Keratinocyte (primary cell): ENCODE results near the gene DHDH. TPM values are rescaled to one million over a fixed set of nuclear protein-coding genes. Genes with fewer than 3 reads are reported as not detected.
A peak's percentile ranks its signal among the peaks of the same experiment; 100 is the strongest.

Experiments used
- DNase-seq: peaks from one replicate; pipeline ENCODE4 v3.0.0-alpha.2; 2011; ENCODE audit warnings: low read depth, missing footprints, low spot score
- FAIRE-seq: peaks from 2 replicates; lab custom pipeline; 2011; peaks lifted over from hg19 to GRCh38; lab: Jason Lieb, UNC
- H2AFZ ChIP-seq: 2 replicates; pipeline ENCODE4 v1.6.0; 2012; ENCODE audit warnings: low read length, control low read depth, inconsistent platforms; ENCODE audit not compliant: control insufficient read depth
- H3K27ac ChIP-seq: 2 replicates; pipeline ENCODE4 v1.5.1; 2011; ENCODE audit warnings: low read length; ENCODE audit not compliant: control insufficient read depth, insufficient read depth
- H3K27me3 ChIP-seq: 3 replicates; pipeline ENCODE4 v1.6.0; 2011; ENCODE audit warnings: low read length; ENCODE audit not compliant: control insufficient read depth, insufficient read depth; ENCODE audit errors: extremely low read depth
- H3K36me3 ChIP-seq, 2 experiments: 2 replicates in 1 of 2; 3 replicates in 1 of 2; pipeline ENCODE4 v1.5.1; 2011; ENCODE audit warnings: low read length in 2 of 2, mild to moderate bottlenecking in 1 of 2; ENCODE audit not compliant: control insufficient read depth in 2 of 2, insufficient read depth in 2 of 2; ENCODE audit errors: extremely low read depth in 1 of 2
- H3K4me1 ChIP-seq: 3 replicates; pipeline ENCODE4 v1.5.1; 2011; ENCODE audit warnings: low read length; ENCODE audit not compliant: control insufficient read depth, insufficient read depth; ENCODE audit errors: extremely low read depth
- H3K4me2 ChIP-seq: 3 replicates; pipeline ENCODE4 v1.6.0; 2011; ENCODE audit warnings: low read depth, low read length; ENCODE audit not compliant: control insufficient read depth, insufficient read depth; ENCODE audit errors: extremely low read depth
- H3K4me3 ChIP-seq, 3 experiments: fragments of 200-600 bp in 1 of 3; sonication (generic) in 1 of 3; 2 replicates in 2 of 3; 3 replicates in 1 of 3; pipeline ENCODE4 v1.5.1; 2011 to 2016; ENCODE audit warnings: low read length in 3 of 3, mild to moderate bottlenecking in 3 of 3, control low read depth in 2 of 3, inconsistent platforms in 1 of 3, low read depth in 1 of 3, mixed read lengths in 1 of 3, mixed run types in 1 of 3, moderate library complexity in 1 of 3; ENCODE audit not compliant: control insufficient read depth in 2 of 3, insufficient read depth in 2 of 3; ENCODE audit errors: extremely low read depth in 1 of 3
- H3K79me2 ChIP-seq: 2 replicates; pipeline ENCODE4 v1.6.0; 2012; ENCODE audit warnings: low read length; ENCODE audit not compliant: control insufficient read depth, insufficient read depth
- H3K9ac ChIP-seq: 3 replicates; pipeline ENCODE4 v1.6.0; 2011; ENCODE audit warnings: low read length; ENCODE audit not compliant: control insufficient read depth, insufficient read depth; ENCODE audit errors: extremely low read depth
- H3K9me1 ChIP-seq: 3 replicates; pipeline ENCODE4 v1.6.0; 2011; ENCODE audit warnings: low read length; ENCODE audit not compliant: control insufficient read depth, insufficient read depth; ENCODE audit errors: extremely low read depth
- H3K9me3 ChIP-seq: 2 replicates; pipeline ENCODE4 v1.5.1; 2012; ENCODE audit warnings: low read depth, low read length; ENCODE audit not compliant: control insufficient read depth
- H4K20me1 ChIP-seq: 3 replicates; pipeline ENCODE4 v1.6.0; 2011; ENCODE audit warnings: low read length; ENCODE audit not compliant: control insufficient read depth, insufficient read depth; ENCODE audit errors: extremely low read depth
- EZH2 ChIP-seq: IDR thresholded peaks from one replicate; pipeline ENCODE4 v1.6.1; 2012; ENCODE audit warnings: inconsistent platforms, mild to moderate bottlenecking, low read length, moderate library complexity
- dilution Hi-C: fragments of 300-500 bp; cut with MboI; formaldehyde crosslinking; loops from one replicate; pipeline ENCODE4 v1.7.0; 2020; ENCODE audit warnings: low sequenced_read_pairs; ENCODE audit not compliant: extremely low pct_ligation_motif_present
- polyA plus RNA-seq, 5 experiments: library from polyadenylated mRNA; depleted of rRNA in 3 of 5; stranded (reverse) in 3 of 5; stranded (forward) in 1 of 5; unstranded in 1 of 5; fragments of >200 nt; gene quantifications; 1 replicate in 1 of 5; 2 replicates in 3 of 5; 3 replicates in 1 of 5; pipeline versions ENCODE4 v1.2.1 to v1.2.3, GENCODE V29; 2011 to 2012; ENCODE audit warnings: missing spikeins in 2 of 5, low read depth in 1 of 5, low replicate concordance in 1 of 5
- TF ChIP-seq, protein P1 (sequence below), 3 experiments: IDR thresholded peaks in 1 of 3; conservative IDR thresholded peaks in 1 of 3; optimal IDR thresholded peaks in 1 of 3; 2 replicates in 2 of 3; 3 replicates in 1 of 3; pipeline versions ENCODE3 to v1.5.1; 2011; ENCODE audit warnings: low read length in 3 of 3, mild to moderate bottlenecking in 3 of 3, moderate library complexity in 2 of 3, control low read depth in 1 of 3, inconsistent platforms in 1 of 3; ENCODE audit not compliant: insufficient read depth in 2 of 3; ENCODE audit errors: extremely low read depth in 1 of 3

The DHDH gene
- polyA plus RNA-seq, 1 donor (not counting 4 experiments of a cell fraction or from before 2014, with no cell fraction given): 0.45 TPM

GRCh38 chr19:48990400-48990799 lies 56.9 kb downstream of the DHDH start:
- TF ChIP-seq, protein P1, sequence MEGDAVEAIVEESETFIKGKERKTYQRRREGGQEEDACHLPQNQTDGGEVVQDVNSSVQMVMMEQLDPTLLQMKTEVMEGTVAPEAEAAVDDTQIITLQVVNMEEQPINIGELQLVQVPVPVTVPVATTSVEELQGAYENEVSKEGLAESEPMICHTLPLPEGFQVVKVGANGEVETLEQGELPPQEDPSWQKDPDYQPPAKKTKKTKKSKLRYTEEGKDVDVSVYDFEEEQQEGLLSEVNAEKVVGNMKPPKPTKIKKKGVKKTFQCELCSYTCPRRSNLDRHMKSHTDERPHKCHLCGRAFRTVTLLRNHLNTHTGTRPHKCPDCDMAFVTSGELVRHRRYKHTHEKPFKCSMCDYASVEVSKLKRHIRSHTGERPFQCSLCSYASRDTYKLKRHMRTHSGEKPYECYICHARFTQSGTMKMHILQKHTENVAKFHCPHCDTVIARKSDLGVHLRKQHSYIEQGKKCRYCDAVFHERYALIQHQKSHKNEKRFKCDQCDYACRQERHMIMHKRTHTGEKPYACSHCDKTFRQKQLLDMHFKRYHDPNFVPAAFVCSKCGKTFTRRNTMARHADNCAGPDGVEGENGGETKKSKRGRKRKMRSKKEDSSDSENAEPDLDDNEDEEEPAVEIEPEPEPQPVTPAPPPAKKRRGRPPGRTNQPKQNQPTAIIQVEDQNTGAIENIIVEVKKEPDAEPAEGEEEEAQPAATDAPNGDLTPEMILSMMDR (optimal IDR thresholded peaks at IDR 0.05 in 1 of 3, IDR thresholded peaks at IDR 0.05 in 1 of 3, conservative IDR thresholded peaks at IDR 0.05 in 1 of 3; ENCODE audit: extremely low read depth in 1 of 3, insufficient read depth in 2 of 3, low read length in 3 of 3): no peak
- no peak for TF ChIP-seq EZH2
- H3K9ac ChIP-seq: peak overlapping the region; percentile 22
- no peaks in the 10 kb centered on the region for H4K20me1 ChIP-seq
- no peak overlapping the region for H2AFZ ChIP-seq
- DNase-seq (no peak), FAIRE-seq (no peak)
- H3K4me3 ChIP-seq: no peak overlapping the region
- peaks cover 14% of the 10 kb centered on the region for H3K4me1 ChIP-seq
- H3K27me3 ChIP-seq: no peaks in the 10 kb centered on the region
- peaks cover 3% of the 10 kb centered on the region for H3K9me1 ChIP-seq
- no peaks in the 10 kb centered on the region for H3K9me3 ChIP-seq
- H3K27ac ChIP-seq: no peak overlapping the region
- peaks cover 54% of the 10 kb centered on the region for H3K79me2 ChIP-seq
- peaks cover 32 to 38% of the 10 kb centered on the region in 2 experiments for H3K36me3 ChIP-seq
- no peak overlapping the region for H3K4me2 ChIP-seq
- dilution Hi-C loops: no loop called here

DNA sequence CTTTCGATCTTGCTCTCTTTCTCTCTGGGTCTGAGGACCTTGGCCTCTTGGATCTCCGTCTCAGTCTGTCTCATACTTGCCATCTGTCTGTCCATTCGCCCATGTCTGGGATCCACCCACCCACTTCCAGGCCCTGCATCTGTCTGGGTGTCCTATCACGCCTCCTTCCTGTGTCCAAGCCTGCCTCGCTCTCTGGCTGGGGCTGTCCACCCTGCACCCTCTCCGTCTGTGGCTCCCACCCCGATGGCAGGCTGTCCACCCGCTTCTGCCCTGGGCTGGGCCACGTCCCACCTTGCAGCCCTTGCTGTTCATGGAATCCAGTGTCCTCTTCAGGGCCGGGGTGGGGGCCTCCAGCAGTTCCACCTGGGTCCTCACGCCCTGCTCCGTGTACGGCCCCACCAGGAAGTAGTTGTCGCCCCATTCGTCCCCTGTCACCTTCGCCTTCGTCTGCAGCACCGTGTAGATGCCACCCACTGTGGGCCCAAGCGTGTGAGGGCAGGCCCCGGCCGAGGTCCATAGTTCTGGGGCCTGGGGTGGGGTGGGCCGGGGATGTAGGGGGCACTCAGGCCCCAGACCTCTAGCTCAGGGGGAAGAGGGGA lies 57.6 kb downstream of the DHDH start:
- H2AFZ ChIP-seq: no peak overlapping the region
- H3K79me2 ChIP-seq: peaks cover 60% of the 10 kb centered on the region
- peak overlapping the region; percentile 95 for H3K9ac ChIP-seq
- dilution Hi-C loops: no loop called here
- TF ChIP-seq EZH2: no peak
- TF ChIP-seq, protein P1 (optimal IDR thresholded peaks at IDR 0.05 in 1 of 3, IDR thresholded peaks at IDR 0.05 in 1 of 3, conservative IDR thresholded peaks at IDR 0.05 in 1 of 3; ENCODE audit: extremely low read depth in 1 of 3, insufficient read depth in 2 of 3, low read length in 3 of 3): no peak
- DNase-seq (no peak), FAIRE-seq (no peak)
- H3K4me2 ChIP-seq: peak overlapping the region; percentile 88
- no peaks in the 10 kb centered on the region for H4K20me1 ChIP-seq
- H3K27me3 ChIP-seq: no peaks in the 10 kb centered on the region
- peak overlapping the region in 1 of 3 experiments; percentile 98 for H3K4me3 ChIP-seq
- H3K4me1 ChIP-seq: peaks cover 15% of the 10 kb centered on the region
- H3K9me3 ChIP-seq: no peaks in the 10 kb centered on the region
- H3K36me3 ChIP-seq: peaks cover 30 to 33% of the 10 kb centered on the region in 2 experiments
- H3K27ac ChIP-seq: no peak overlapping the region
- H3K9me1 ChIP-seq: peaks cover 3% of the 10 kb centered on the region
